Psoas muscle (tissue), 8 donors: Measurements from ENCODE around the gene INSRR. TPM values are rescaled to one million over a fixed set of nuclear protein-coding genes. Genes with fewer than 3 reads are reported as not detected.

ENCODE experiments used
- ATAC-seq, 4 donors: fragments of 200-7000 bp; cut with Tn5 transposase; one replicate each; pipeline ENCODE4 v1.9.1; 2020; ENCODE audit warnings: moderate library complexity in 3 of 4, mild to moderate bottlenecking in 2 of 4
- DNase-seq, 2 donors: peaks; one replicate each; pipeline ENCODE4 v3.0.0-alpha.2; 2020
- H3K27ac ChIP-seq: fragments of 200-600 bp; one replicate; pipeline ENCODE4 v1.8.0; 2022
- H3K27me3 ChIP-seq, 3 donors: fragments of 200-600 bp in 1 of 3; one replicate each; pipeline versions ENCODE4 v1.6.1 to v1.8.0; 2013 to 2022; ENCODE audit warnings: low read length in 2 of 3, mild to moderate bottlenecking in 2 of 3, moderate library complexity in 1 of 3; ENCODE audit not compliant: insufficient read depth in 3 of 3
- H3K36me3 ChIP-seq, 2 donors: fragments of 200-600 bp in 1 of 2; one replicate each; pipeline versions ENCODE4 v1.6.1 to v1.8.0; 2013 to 2022; ENCODE audit warnings: low read depth in 1 of 2, mild to moderate bottlenecking in 1 of 2, moderate library complexity in 1 of 2; ENCODE audit not compliant: insufficient read depth in 1 of 2
- H3K4me1 ChIP-seq: fragments of 200-600 bp; one replicate; pipeline ENCODE4 v1.8.0; 2022
- H3K4me3 ChIP-seq: fragments of 200-600 bp; one replicate; pipeline ENCODE4 v1.8.0; 2022; ENCODE audit warnings: mild to moderate bottlenecking
- H3K9me3 ChIP-seq: fragments of 200-600 bp; one replicate; pipeline ENCODE4 v1.8.0; 2022
- CTCF ChIP-seq: fragments of 200-600 bp; IDR thresholded peaks from one replicate; pipeline ENCODE4 v1.8.0; 2022; ENCODE audit warnings: antibody characterized with exemption
- WGBS, 3 donors: extraction: QIAGEN DNeasy Blood & Tissue Kit; methylation state at CpG; one replicate each; pipeline versions ENCODE4 v1.1.6 to v1.1.7; 2013; 5-methylcytosine and 5-hydroxymethylcytosine counted together
- intact Hi-C, 2 donors: fragments of 100-400 bp; cut with DNase I; formaldehyde crosslinking; loops; one replicate each; pipeline versions ENCODE4 v1.11.0 to v1.14.2; 2022
- polyA plus RNA-seq, 3 donors: library from polyadenylated mRNA; stranded (reverse); fragments of 200-250 nt; gene quantifications; one replicate each; pipeline ENCODE4 v1.2.3, GENCODE V29; 2013
- total RNA-seq, 4 donors: library from RNA; stranded (reverse); fragmentation: NEBNext Ultra II Directional in 2 of 4; extraction: Animal tissue kit (Norgen Biotek cat#: 25700) in 2 of 4; gene quantifications; one replicate each; pipeline versions ENCODE4 v1.2.1 to v1.2.4, GENCODE V29; 2021 to 2023
- donor health status: healthy with polysubstance abuse.
- donor health status: DM: no; HTN: no; CAD: no; lungs with moderate emphysema.
- donor health status: Bipolar disorder and iron deficiency.
- donor health status: healthy.
- donor health status: DM: yes; HTN: yes; CAD: no.
- donor health status: DM: no; HTN: no; CAD: no.
- donor health status: DM: no; HTN: no; CAD: no.
- donor health status: DM: yes; HTN: yes; CAD: no.

The INSRR gene
- total and polyA plus RNA-seq, 7 donors = under 0.01 to 0.07 TPM; not detected in 5

DNA sequence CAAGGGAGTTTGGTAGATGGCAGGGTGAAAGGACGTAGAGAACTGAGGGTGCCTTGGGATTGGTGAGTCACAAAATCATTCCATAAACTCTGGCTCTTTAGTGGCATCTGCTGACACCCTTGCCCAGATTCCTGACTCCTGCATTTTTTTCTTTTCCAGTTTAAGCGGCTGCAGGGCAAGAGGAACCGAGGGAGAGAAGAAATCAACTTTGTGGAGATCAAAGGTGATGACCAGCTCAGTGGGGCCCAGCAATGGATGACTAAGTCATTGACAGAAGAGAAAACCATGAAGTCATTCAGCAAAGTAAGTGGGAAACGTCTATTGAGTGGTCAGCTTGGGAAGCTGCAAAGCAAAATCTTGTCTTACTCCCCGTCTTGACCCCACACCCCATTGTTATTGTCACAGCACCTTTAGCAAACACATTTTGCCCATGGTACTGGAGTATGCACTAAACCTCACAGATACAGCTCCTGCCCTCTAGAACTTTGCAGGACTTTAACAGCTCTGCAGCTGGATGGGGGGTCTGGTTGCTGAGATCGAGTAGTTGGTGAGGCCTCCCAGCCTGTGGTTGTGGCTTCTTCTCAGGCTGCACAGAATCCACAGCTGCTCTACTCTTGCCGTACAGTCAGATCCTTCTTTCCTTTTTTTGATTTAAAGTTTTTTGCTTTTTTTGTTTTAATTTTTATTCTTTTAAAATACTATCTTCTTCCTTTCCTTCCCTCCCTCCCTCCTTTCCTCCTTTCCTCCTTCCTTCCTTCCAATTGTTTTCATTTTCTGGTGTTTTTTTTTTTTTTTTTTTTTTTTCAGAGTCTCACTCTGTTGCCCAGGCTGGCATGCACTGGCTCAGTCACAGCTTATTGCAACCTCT, 64.2 kb downstream of the INSRR start:
- intact Hi-C loops = no loop called here

More for the DNA sequence above, 64.2 kb downstream of the INSRR start:
- ATAC-seq (no peak), DNase-seq (no peak)
- TF ChIP-seq CTCF = no peak
- Histone ChIP-seq H3K4me1 (no peaks in the 10 kb centered on the region), H3K9me3 (no peaks in the 10 kb centered on the region), H3K36me3 (peaks cover 20 to 99% of the 10 kb centered on the region in 2 donors), H3K27ac (no peak overlapping the region), H3K27me3 (no peaks in the 10 kb centered on the region), H3K4me3 (no peak overlapping the region)
- 76 to 82% (median 80%) methylated on average over 7 of the region's 7 CpGs for WGBS, 3 donors

Other genes with a start within 250 kb of the INSRR start
- gene HAPLN2, start 239.7 kb downstream of the INSRR start, total RNA-seq = 1 to 10 TPM in 1 of 4 donors, under 1 TPM in 3; 0.28 to 2.2 (median 0.58) TPM
- gene HAPLN2, start 239.7 kb downstream of the INSRR start, polyA plus RNA-seq = under 1 TPM; 0.56 to 0.79 (median 0.61) TPM
- under 1 TPM in 2 of 4 donors, not detected in 2; 0.27 to 0.36 TPM for gene BCAN, start 217.0 kb downstream of the INSRR start, total RNA-seq
- gene BCAN, start 217.0 kb downstream of the INSRR start, polyA plus RNA-seq = under 1 TPM in 2 of 3 donors, not detected in 1; 0.06 to 0.08 TPM
- gene NES, start 181.7 kb downstream of the INSRR start, total RNA-seq = 100 to 1,000 TPM in 1 of 4 donors, 10 to 100 TPM in 3; 40.5 to 581 (median 80.2) TPM
- gene NES, start 181.7 kb downstream of the INSRR start, polyA plus RNA-seq = 10 to 100 TPM; 12.3 to 23.8 (median 17.2) TPM
- gene CRABP2, start 153.5 kb downstream of the INSRR start, total RNA-seq = 1 to 10 TPM in 2 of 4 donors, under 1 TPM in 1, not detected in 1; 0.71 to 1.7 (median 1.6) TPM
- gene CRABP2, start 153.5 kb downstream of the INSRR start, polyA plus RNA-seq = under 1 TPM; 0.13 to 0.57 (median 0.53) TPM
- 10 to 100 TPM; 18.5 to 32.1 (median 28.5) TPM for gene METTL25B, start 130.6 kb downstream of the INSRR start, total RNA-seq
- gene METTL25B, start 130.6 kb downstream of the INSRR start, polyA plus RNA-seq = 10 to 100 TPM; 22.1 to 31.5 (median 27.0) TPM
- gene ISG20L2, start 130.4 kb downstream of the INSRR start, total RNA-seq = 10 to 100 TPM in 3 of 4 donors, 1 to 10 TPM in 1; 7.4 to 19.8 (median 16.5) TPM
- gene ISG20L2, start 130.4 kb downstream of the INSRR start, polyA plus RNA-seq = 10 to 100 TPM in 2 of 3 donors, 1 to 10 TPM in 1; 7.6 to 20.4 (median 20.2) TPM
- gene MRPL24, start 118.0 kb downstream of the INSRR start, total RNA-seq = 100 to 1,000 TPM in 2 of 4 donors, 10 to 100 TPM in 2; 86.1 to 137 (median 99.8) TPM
- 100 to 1,000 TPM; 140 to 174 (median 146) TPM for gene MRPL24, start 118.0 kb downstream of the INSRR start, polyA plus RNA-seq
- 100 to 1,000 TPM; 164 to 240 (median 208) TPM for gene HDGF, start 107.4 kb downstream of the INSRR start, total RNA-seq
- 100 to 1,000 TPM; 161 to 367 (median 163) TPM for gene HDGF, start 107.4 kb downstream of the INSRR start, polyA plus RNA-seq
- gene PRCC, start 91.6 kb downstream of the INSRR start, total RNA-seq = 10 to 100 TPM; 43.7 to 69.3 (median 64.0) TPM
- 100 to 1,000 TPM in 1 of 3 donors, 10 to 100 TPM in 2; 46.8 to 107 (median 72.0) TPM for gene PRCC, start 91.6 kb downstream of the INSRR start, polyA plus RNA-seq
- gene SH2D2A, start 42.3 kb downstream of the INSRR start, total RNA-seq = under 1 TPM; 0.37 to 0.82 (median 0.60) TPM
- under 1 TPM in 2 of 3 donors, not detected in 1; 0.25 to 0.26 TPM for gene SH2D2A, start 42.3 kb downstream of the INSRR start, polyA plus RNA-seq
- gene NTRK1, start 1.7 kb upstream of the INSRR start, total RNA-seq = under 1 TPM; 0.16 to 0.92 (median 0.44) TPM
- under 1 TPM; 0.07 to 0.65 (median 0.58) TPM for gene NTRK1, start 1.7 kb upstream of the INSRR start, polyA plus RNA-seq
- 1 to 10 TPM; 3.8 to 7.3 (median 4.1) TPM for gene PEAR1, start 34.6 kb upstream of the INSRR start, total RNA-seq
- 1 to 10 TPM; 2.1 to 4.6 (median 2.6) TPM for gene PEAR1, start 34.6 kb upstream of the INSRR start, polyA plus RNA-seq
- gene LRRC71, start 61.5 kb upstream of the INSRR start, total RNA-seq = not detected
- under 1 TPM in 2 of 3 donors, not detected in 1; 0.03 TPM for gene LRRC71, start 61.5 kb upstream of the INSRR start, polyA plus RNA-seq
- 10 to 100 TPM; 19.9 to 22.8 (median 20.9) TPM for gene ARHGEF11, start 186.6 kb upstream of the INSRR start, total RNA-seq
- gene ARHGEF11, start 186.6 kb upstream of the INSRR start, polyA plus RNA-seq = 10 to 100 TPM in 1 of 3 donors, 1 to 10 TPM in 2; 7.0 to 18.8 (median 8.6) TPM
- not detected for gene ETV3L, start 240.7 kb upstream of the INSRR start, total RNA-seq
- not detected for gene ETV3L, start 240.7 kb upstream of the INSRR start, polyA plus RNA-seq